Upper lobe of left lung (tissue), 4 donors: ENCODE data around the gene LY6G6F.

Source experiments
- POLR2AphosphoS5 ChIP-seq, 2 donors: sonication (generic); formaldehyde crosslinking; IDR thresholded peaks; one replicate each; pipeline ENCODE4 v1.5.1; 2017; ENCODE audit warnings: antibody characterized with exemption in 2 of 2
- TF ChIP-seq, protein P1 (sequence below), 6 experiments: fragments of 450-650 bp in 4 of 6; fragments of 200-600 bp in 2 of 6; sonication (generic) in 2 of 6; IDR thresholded peaks; one replicate each; pipeline ENCODE4 v1.5.1; 2016 to 2019; ENCODE audit warnings: antibody characterized with exemption in 6 of 6

GRCh38 chr6:31680226-31681134, 26.2 kb upstream of the LY6G6F start, which contains the start of gene LY6G5C:
- TF ChIP-seq, protein P1, sequence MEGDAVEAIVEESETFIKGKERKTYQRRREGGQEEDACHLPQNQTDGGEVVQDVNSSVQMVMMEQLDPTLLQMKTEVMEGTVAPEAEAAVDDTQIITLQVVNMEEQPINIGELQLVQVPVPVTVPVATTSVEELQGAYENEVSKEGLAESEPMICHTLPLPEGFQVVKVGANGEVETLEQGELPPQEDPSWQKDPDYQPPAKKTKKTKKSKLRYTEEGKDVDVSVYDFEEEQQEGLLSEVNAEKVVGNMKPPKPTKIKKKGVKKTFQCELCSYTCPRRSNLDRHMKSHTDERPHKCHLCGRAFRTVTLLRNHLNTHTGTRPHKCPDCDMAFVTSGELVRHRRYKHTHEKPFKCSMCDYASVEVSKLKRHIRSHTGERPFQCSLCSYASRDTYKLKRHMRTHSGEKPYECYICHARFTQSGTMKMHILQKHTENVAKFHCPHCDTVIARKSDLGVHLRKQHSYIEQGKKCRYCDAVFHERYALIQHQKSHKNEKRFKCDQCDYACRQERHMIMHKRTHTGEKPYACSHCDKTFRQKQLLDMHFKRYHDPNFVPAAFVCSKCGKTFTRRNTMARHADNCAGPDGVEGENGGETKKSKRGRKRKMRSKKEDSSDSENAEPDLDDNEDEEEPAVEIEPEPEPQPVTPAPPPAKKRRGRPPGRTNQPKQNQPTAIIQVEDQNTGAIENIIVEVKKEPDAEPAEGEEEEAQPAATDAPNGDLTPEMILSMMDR (IDR thresholded peaks at IDR 0.05), result peak; percentile 58 to 88 (median 70)
- peak; percentile 34 to 50 for TF ChIP-seq POLR2AphosphoS5 (IDR thresholded peaks at IDR 0.05)
